Memory B cell (primary cell): Measurements from ENCODE around the gene C6orf163.

Source experiments
- ATAC-seq: fragments of 150-1000 bp; cut with Tn5 transposase; 2 replicates; pipeline ENCODE4 v1.10.0; 2021; ENCODE audit warnings: low read depth, mild to moderate bottlenecking, moderate library complexity
- DNase-seq, 2 donors: peaks; one replicate each; pipeline ENCODE4 v3.0.0; 2022; ENCODE audit warnings: low spot score in 2 of 2
- H3K27ac Mint-ChIP-seq: one replicate; pipeline ENCODE4 v1.8.0; 2022; ENCODE audit warnings: mild to moderate bottlenecking, moderate library complexity, mixed read lengths
- H3K27me3 Mint-ChIP-seq: one replicate; pipeline ENCODE4 v1.8.0; 2022; ENCODE audit warnings: mixed read lengths
- H3K36me3 Mint-ChIP-seq: one replicate; pipeline ENCODE4 v1.8.0; 2022; ENCODE audit warnings: mild to moderate bottlenecking, mixed read lengths
- H3K4me1 Mint-ChIP-seq: one replicate; pipeline ENCODE4 v1.8.0; 2022; ENCODE audit warnings: mixed read lengths
- H3K4me3 Mint-ChIP-seq: one replicate; pipeline ENCODE4 v1.8.0; 2022; ENCODE audit warnings: mild to moderate bottlenecking, moderate library complexity, mixed read lengths
- H3K9me3 Mint-ChIP-seq: one replicate; pipeline ENCODE4 v1.8.0; 2022; ENCODE audit warnings: mixed read lengths

Gene C6orf163

DNA sequence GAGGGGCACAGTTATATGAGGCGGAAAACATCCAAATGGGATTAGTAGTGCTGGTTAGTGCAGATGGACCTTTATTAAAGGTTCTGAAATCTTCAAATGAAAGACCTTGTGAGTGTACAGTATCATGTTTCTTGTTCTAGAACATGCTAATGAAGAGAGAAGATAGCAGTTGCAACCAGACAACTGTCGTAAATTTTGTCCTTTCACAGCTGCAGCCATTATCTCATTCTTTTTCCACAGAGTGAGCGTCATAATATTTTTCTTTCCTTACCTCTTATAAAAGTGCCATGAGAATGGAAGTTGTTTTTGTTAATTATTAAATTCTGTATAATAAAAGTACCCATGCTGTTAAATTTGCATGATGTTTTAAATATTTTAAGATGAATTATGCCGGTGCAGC, 4.4 kb upstream of the C6orf163 start:
- ATAC-seq (no peak), DNase-seq (no peak)
- Mint-ChIP-seq H3K36me3 (peaks cover 11% of the 10 kb centered on the region), H3K9me3 (no peaks in the 10 kb centered on the region), H3K4me1 (peaks cover 3% of the 10 kb centered on the region), H3K27me3 (no peaks in the 10 kb centered on the region), H3K27ac (no peak overlapping the region), H3K4me3 (no peak overlapping the region)

- Mint-ChIP-seq H3K4me1 (peaks cover 3% of the 10 kb centered on the region), H3K36me3 (peaks cover 11% of the 10 kb centered on the region), H3K4me3 (no peak overlapping the region), H3K27me3 (no peaks in the 10 kb centered on the region), H3K27ac (no peak overlapping the region), H3K9me3 (no peaks in the 10 kb centered on the region)
- DNase-seq: no peak
- ATAC-seq: no peak
Observed at GRCh38 chr6:87341158-87341557, 3.5 kb upstream of the C6orf163 start.

- Mint-ChIP-seq H3K9me3 (no peaks in the 10 kb centered on the region), H3K4me1 (peaks cover 3% of the 10 kb centered on the region), H3K4me3 (no peak overlapping the region), H3K27ac (no peak overlapping the region), H3K36me3 (peaks cover 10% of the 10 kb centered on the region), H3K27me3 (no peaks in the 10 kb centered on the region)
- DNase-seq (no peak), ATAC-seq (no peak)
Observed at GRCh38 chr6:87341899-87342298, 2.7 kb upstream of the C6orf163 start.

GRCh38 chr6:87342829-87343228, 1.8 kb upstream of the C6orf163 start:
- H3K4me1 Mint-ChIP-seq: peaks cover 3% of the 10 kb centered on the region

GRCh38 chr6:87346700-87347099, 2.1 kb downstream of the C6orf163 start:
- Mint-ChIP-seq H3K4me3 (no peak overlapping the region), H3K9me3 (no peaks in the 10 kb centered on the region), H3K4me1 (peaks cover 2% of the 10 kb centered on the region), H3K36me3 (peaks cover 8% of the 10 kb centered on the region), H3K27me3 (no peaks in the 10 kb centered on the region), H3K27ac (no peak overlapping the region)
- ATAC-seq: no peak
- DNase-seq: no peak

More at GRCh38 chr6:87342829-87343228, 1.8 kb upstream of the C6orf163 start:
- Mint-ChIP-seq H3K27ac (no peak overlapping the region), H3K36me3 (peaks cover 12% of the 10 kb centered on the region), H3K9me3 (no peaks in the 10 kb centered on the region), H3K4me3 (no peak overlapping the region), H3K27me3 (no peaks in the 10 kb centered on the region)
- no peak for ATAC-seq
- DNase-seq: no peak

- no peaks in the 10 kb centered on the region for H3K27me3 Mint-ChIP-seq
- no peaks in the 10 kb centered on the region for H3K9me3 Mint-ChIP-seq
- ATAC-seq (no peak), DNase-seq (no peak)
- no peak overlapping the region for H3K4me3 Mint-ChIP-seq
- no peaks in the 10 kb centered on the region for H3K4me1 Mint-ChIP-seq
- H3K27ac Mint-ChIP-seq: no peak overlapping the region
- peaks cover 4% of the 10 kb centered on the region for H3K36me3 Mint-ChIP-seq
Observed at GRCh38 chr6:87349896-87350295, 5.3 kb downstream of the C6orf163 start.

- Mint-ChIP-seq H3K4me1 (no peaks in the 10 kb centered on the region), H3K36me3 (peaks cover 4% of the 10 kb centered on the region), H3K4me3 (no peak overlapping the region), H3K27me3 (no peaks in the 10 kb centered on the region), H3K27ac (no peak overlapping the region), H3K9me3 (no peaks in the 10 kb centered on the region)
- ATAC-seq (no peak), DNase-seq (no peak)
Observed at GRCh38 chr6:87350516-87350915, 5.9 kb downstream of the C6orf163 start.

DNA sequence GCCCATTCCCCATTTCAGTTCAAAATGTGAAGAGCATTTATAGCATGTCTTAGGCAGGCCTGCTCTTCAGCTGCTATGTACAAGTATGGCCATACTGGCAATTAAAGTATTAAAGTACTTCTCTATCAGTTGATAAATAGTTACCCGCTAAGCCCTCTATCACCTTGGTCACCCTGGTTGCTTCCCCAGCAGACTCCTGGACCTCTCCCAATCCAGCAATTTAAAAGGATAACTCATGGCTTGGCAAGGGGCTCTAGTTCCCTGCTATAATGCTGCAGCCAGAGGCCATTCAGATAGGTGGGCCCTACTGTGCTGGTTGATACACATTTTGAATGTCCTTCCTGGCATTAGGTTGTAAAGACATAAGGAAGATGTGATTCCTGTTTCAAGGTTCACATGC, 7.0 kb downstream of the C6orf163 start:
- ATAC-seq (no peak), DNase-seq (no peak)
- Mint-ChIP-seq H3K27me3 (no peaks in the 10 kb centered on the region), H3K9me3 (no peaks in the 10 kb centered on the region), H3K4me1 (no peaks in the 10 kb centered on the region), H3K36me3 (peaks cover 4% of the 10 kb centered on the region), H3K27ac (no peak overlapping the region), H3K4me3 (no peak overlapping the region)

GRCh38 chr6:87356181-87356580, 11.6 kb downstream of the C6orf163 start:
- DNase-seq (no peak), ATAC-seq (no peak)
- H3K4me3 Mint-ChIP-seq: no peak overlapping the region
- H3K36me3 Mint-ChIP-seq: peaks cover 6% of the 10 kb centered on the region
- H3K27ac Mint-ChIP-seq: no peak overlapping the region
- no peaks in the 10 kb centered on the region for H3K9me3 Mint-ChIP-seq
- no peaks in the 10 kb centered on the region for H3K4me1 Mint-ChIP-seq
- no peaks in the 10 kb centered on the region for H3K27me3 Mint-ChIP-seq

DNA sequence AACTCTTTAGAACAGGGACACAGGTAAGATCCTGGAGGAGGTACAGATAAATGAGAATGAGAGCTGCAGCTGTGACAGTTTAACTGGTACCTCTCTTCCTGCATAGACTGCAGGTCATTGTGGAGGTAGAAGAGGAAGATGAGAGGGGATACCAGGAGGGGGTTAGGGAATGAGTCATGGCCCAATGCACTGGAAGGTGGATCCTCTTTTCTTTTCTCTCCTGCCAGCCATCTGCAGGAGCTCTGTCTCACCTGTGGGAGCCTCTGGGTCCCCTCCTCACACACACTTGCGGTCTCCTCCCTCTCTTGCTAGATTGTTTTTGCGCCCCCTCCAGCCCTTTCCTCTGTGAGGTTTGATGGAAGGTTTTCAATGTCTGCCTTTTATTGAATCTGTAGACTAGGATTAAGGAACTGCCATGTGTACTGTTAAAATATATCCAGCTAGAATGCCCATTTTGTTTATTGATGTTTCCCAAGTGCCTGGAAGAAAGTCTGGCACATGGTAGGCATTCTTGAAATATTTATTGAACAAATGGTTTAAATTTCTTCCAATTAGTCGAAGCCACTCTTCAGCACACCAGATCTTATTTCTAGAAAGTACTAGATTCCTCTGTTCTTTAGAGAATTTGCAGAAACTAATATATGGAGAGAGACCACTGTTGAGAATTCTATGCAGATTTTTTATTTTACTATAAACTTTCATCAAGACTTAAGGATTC, 13.0 kb downstream of the C6orf163 start:
- ATAC-seq (no peak), DNase-seq (no peak)
- peaks cover 11% of the 10 kb centered on the region for H3K36me3 Mint-ChIP-seq
- no peak overlapping the region for H3K27ac Mint-ChIP-seq
- no peaks in the 10 kb centered on the region for H3K27me3 Mint-ChIP-seq
- H3K4me3 Mint-ChIP-seq: no peak overlapping the region
- H3K4me1 Mint-ChIP-seq: no peaks in the 10 kb centered on the region
- no peaks in the 10 kb centered on the region for H3K9me3 Mint-ChIP-seq

DNA sequence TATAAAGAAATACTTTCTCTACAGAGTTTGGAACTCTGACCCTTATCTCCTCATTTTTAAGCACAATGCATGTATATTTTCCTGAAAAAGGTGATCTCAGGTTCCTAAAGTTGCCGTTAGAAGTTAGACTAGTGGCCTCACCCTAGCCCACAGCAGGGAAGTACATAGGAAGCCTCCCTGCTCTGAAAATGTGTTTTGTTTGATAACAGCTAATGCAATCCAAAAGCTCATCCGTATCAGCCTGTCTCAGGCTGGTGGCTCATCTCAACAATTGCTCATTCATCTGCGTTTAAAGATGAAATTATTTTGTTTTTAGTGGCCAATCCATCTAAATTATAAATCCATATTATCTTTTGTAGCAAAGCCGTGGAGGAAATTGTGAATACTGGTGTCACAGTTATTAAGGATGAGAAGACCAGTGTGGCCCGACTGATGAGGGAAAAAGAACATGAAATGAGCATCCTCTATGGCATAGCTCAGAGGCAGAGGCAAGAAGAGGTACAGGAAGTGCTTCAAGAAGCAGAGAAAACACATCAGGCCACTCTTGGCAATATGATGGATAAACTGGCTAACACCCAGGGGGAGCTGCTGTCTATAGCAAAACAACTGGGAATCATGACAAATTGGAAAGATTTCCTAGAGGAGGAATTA, 20.1 kb downstream of the C6orf163 start:
- Mint-ChIP-seq H3K9me3 (peaks cover 6% of the 10 kb centered on the region), H3K4me1 (no peaks in the 10 kb centered on the region), H3K4me3 (no peak overlapping the region), H3K36me3 (peaks cover 28% of the 10 kb centered on the region), H3K27ac (no peak overlapping the region), H3K27me3 (no peaks in the 10 kb centered on the region)
- ATAC-seq (no peak), DNase-seq (no peak)

- Mint-ChIP-seq H3K36me3 (peaks cover 25% of the 10 kb centered on the region), H3K4me3 (no peak overlapping the region), H3K27ac (no peak overlapping the region), H3K4me1 (no peaks in the 10 kb centered on the region), H3K27me3 (no peaks in the 10 kb centered on the region), H3K9me3 (peaks cover 10% of the 10 kb centered on the region)
- no peak for DNase-seq
- ATAC-seq: no peak
Observed at GRCh38 chr6:87366072-87366827, 21.6 kb downstream of the C6orf163 start.

- H3K4me3 Mint-ChIP-seq: no peak overlapping the region
- H3K4me1 Mint-ChIP-seq: no peaks in the 10 kb centered on the region
- H3K36me3 Mint-ChIP-seq: peaks cover 23% of the 10 kb centered on the region
- H3K27me3 Mint-ChIP-seq: no peaks in the 10 kb centered on the region
- H3K27ac Mint-ChIP-seq: no peak overlapping the region
- no peak for DNase-seq
- H3K9me3 Mint-ChIP-seq: peaks cover 10% of the 10 kb centered on the region
- no peak for ATAC-seq
Observed at GRCh38 chr6:87366899-87367298, 22.3 kb downstream of the C6orf163 start.

DNA sequence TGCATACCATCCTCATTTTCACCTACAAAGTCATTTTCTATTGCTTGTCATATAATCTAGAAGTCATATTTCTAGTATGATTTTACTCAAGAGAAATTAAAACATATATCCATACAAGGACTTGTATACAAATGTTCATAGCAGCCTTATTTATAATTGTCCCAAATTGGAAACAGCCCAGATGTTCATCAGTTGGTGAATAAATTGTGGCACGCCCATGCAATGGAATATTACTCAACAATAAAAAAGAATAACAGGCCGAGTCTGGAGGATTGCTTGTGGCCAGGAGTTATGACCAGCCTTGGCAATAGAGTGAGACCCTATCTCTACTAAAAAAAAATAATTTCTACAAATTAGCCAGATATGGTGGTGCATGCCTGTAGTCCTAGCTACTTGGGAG, 28.8 kb downstream of the C6orf163 start:
- DNase-seq (no peak), ATAC-seq (no peak)
- Mint-ChIP-seq H3K4me1 (no peaks in the 10 kb centered on the region), H3K27ac (no peak overlapping the region), H3K36me3 (peaks cover 9% of the 10 kb centered on the region), H3K4me3 (no peak overlapping the region), H3K27me3 (no peaks in the 10 kb centered on the region), H3K9me3 (peaks cover 8% of the 10 kb centered on the region)
